GM10266 (cell line): Measurements from ENCODE around the gene ACAD9.

Experiments used
- DNase-seq: peaks from one replicate; pipeline ENCODE4 v3.0.0; 2012; ENCODE audit errors: extremely low spot score
- CTCF ChIP-seq: IDR thresholded peaks from 2 replicates; pipeline ENCODE4 v1.5.1; 2012; ENCODE audit warnings: mild to moderate bottlenecking, low read depth; ENCODE audit not compliant: control insufficient read depth, insufficient read depth; ENCODE audit errors: missing control alignments

The ACAD9 gene

GRCh38 chr3:128956440-128956839, 77.0 kb downstream of the ACAD9 start:
- no peak for DNase-seq
- TF ChIP-seq CTCF, result no peak
